GM12874 (cell line): Measurements from ENCODE around the gene PEX14.

Experiments
- CTCF ChIP-seq: IDR thresholded peaks from 2 replicates; pipeline ENCODE4 v1.5.1; 2011; ENCODE audit warnings: low read depth, mild to moderate bottlenecking, control low read depth, low read length, moderate library complexity; ENCODE audit not compliant: insufficient read depth

The PEX14 gene

GRCh38 chr1:10504249-10504648 lies 29.5 kb downstream of the PEX14 start:
- TF ChIP-seq CTCF = no peak

- TF ChIP-seq CTCF = no peak
These were observed 31.9 kb downstream of the PEX14 start for GRCh38 chr1:10506677-10507047.

- peak; percentile 84 for TF ChIP-seq CTCF
These were observed 32.5 kb downstream of the PEX14 start for GRCh38 chr1:10507111-10507879.

- TF ChIP-seq CTCF = no peak
These were observed 33.8 kb downstream of the PEX14 start for GRCh38 chr1:10508511-10508951.

GRCh38 chr1:10509809-10510509 lies 35.2 kb downstream of the PEX14 start:
- no peak for TF ChIP-seq CTCF

- TF ChIP-seq CTCF = no peak
These were observed 36.1 kb downstream of the PEX14 start for GRCh38 chr1:10510520-10511493.

- no peak for TF ChIP-seq CTCF
These were observed 36.7 kb downstream of the PEX14 start for GRCh38 chr1:10511494-10511885.
